CD14-positive monocyte (primary cell): ENCODE data around the gene FBXO5. TPM values are rescaled to one million over a fixed set of nuclear protein-coding genes. Genes with fewer than 3 reads are reported as not detected.

Source experiments
- DNase-seq, 3 donors: peaks; one replicate each; pipeline ENCODE4 v3.0.0-alpha.2; 2011 to 2022
- H2AFZ ChIP-seq: 2 replicates; pipeline ENCODE4 v1.6.0; 2012; ENCODE audit warnings: mild to moderate bottlenecking, low read depth, low read length, inconsistent platforms; ENCODE audit not compliant: insufficient read depth, poor library complexity, severe bottlenecking
- H3K27ac ChIP-seq, 2 donors: 1 replicate in 1 of 2; 2 replicates in 1 of 2; pipeline ENCODE4 v1.5.1; 2012 to 2013; ENCODE audit warnings: low read length in 2 of 2, control low read depth in 1 of 2, inconsistent platforms in 1 of 2, low read depth in 1 of 2, mild to moderate bottlenecking in 1 of 2
- H3K27me3 ChIP-seq, 2 donors: one replicate each; pipeline versions ENCODE4 v1.6.0 to v1.6.1; 2011 to 2013; ENCODE audit warnings: low read length in 2 of 2; ENCODE audit not compliant: control insufficient read depth in 2 of 2, insufficient read depth in 2 of 2
- H3K36me3 ChIP-seq, 2 donors: replicated peaks in 1 of 2; 1 replicate in 1 of 2; 2 replicates in 1 of 2; pipeline versions ENCODE4 v1.5.1 to v1.6.1; 2012 to 2013; ENCODE audit warnings: low read length in 2 of 2, control low read depth in 1 of 2, inconsistent platforms in 1 of 2, mild to moderate bottlenecking in 1 of 2; ENCODE audit not compliant: insufficient read depth in 2 of 2, control insufficient read depth in 1 of 2
- H3K4me1 ChIP-seq, 2 donors: 1 replicate in 1 of 2; 2 replicates in 1 of 2; pipeline versions ENCODE4 v1.5.1 to v1.6.1; 2012 to 2013; ENCODE audit warnings: low read length in 2 of 2, control low read depth in 1 of 2, inconsistent platforms in 1 of 2, mild to moderate bottlenecking in 1 of 2, moderate library complexity in 1 of 2; ENCODE audit not compliant: insufficient read depth in 2 of 2, control insufficient read depth in 1 of 2
- H3K4me2 ChIP-seq: replicated peaks from 2 replicates; pipeline ENCODE3; 2012; ENCODE audit warnings: low read length, moderate library complexity, mild to moderate bottlenecking; ENCODE audit not compliant: poor library complexity, severe bottlenecking; ENCODE audit errors: extremely low read depth
- H3K4me3 ChIP-seq, 3 experiments: fragments of 200-600 bp in 1 of 3; sonication (generic) in 1 of 3; replicated peaks in 1 of 3; 1 replicate in 2 of 3; 2 replicates in 1 of 3; pipeline ENCODE4 v1.5.1; 2011 to 2013; ENCODE audit warnings: low read length in 3 of 3, mild to moderate bottlenecking in 3 of 3, control low read depth in 2 of 3, low read depth in 2 of 3, inconsistent platforms in 1 of 3, moderate library complexity in 1 of 3
- H3K79me2 ChIP-seq: 2 replicates; pipeline ENCODE4 v1.6.0; 2012; ENCODE audit warnings: mild to moderate bottlenecking, control low read depth, inconsistent platforms, low read length, moderate library complexity; ENCODE audit not compliant: insufficient read depth
- H3K9ac ChIP-seq: 2 replicates; pipeline ENCODE4 v1.6.0; 2017; ENCODE audit warnings: low read length, mild to moderate bottlenecking; ENCODE audit not compliant: insufficient read depth, poor library complexity, severe bottlenecking
- H3K9me3 ChIP-seq, 2 donors: replicated peaks in 1 of 2; 1 replicate in 1 of 2; 2 replicates in 1 of 2; pipeline versions ENCODE4 v1.5.1 to v1.6.1; 2012 to 2013; ENCODE audit warnings: low read length in 2 of 2, control low read depth in 1 of 2; ENCODE audit not compliant: control insufficient read depth in 1 of 2, insufficient read depth in 1 of 2
- H4K20me1 ChIP-seq: 2 replicates; pipeline ENCODE4 v1.6.0; 2012; ENCODE audit warnings: mild to moderate bottlenecking, low read length, control low read depth, moderate library complexity; ENCODE audit not compliant: insufficient read depth
- H3K27ac Mint-ChIP-seq, 7 donors: one replicate each; pipeline ENCODE4 v1.8.0; 2020; ENCODE audit warnings: mild to moderate bottlenecking in 7 of 7, mixed read lengths in 7 of 7, moderate library complexity in 6 of 7, inconsistent platforms in 2 of 7
- H3K27me3 Mint-ChIP-seq, 3 donors: one replicate each; pipeline ENCODE4 v1.8.0; 2021 to 2022; ENCODE audit warnings: low read depth in 3 of 3, mild to moderate bottlenecking in 3 of 3, mixed read lengths in 3 of 3, moderate library complexity in 3 of 3, inconsistent platforms in 1 of 3
- H3K36me3 Mint-ChIP-seq, 2 donors: one replicate each; pipeline ENCODE4 v1.8.0; 2020; ENCODE audit warnings: mixed read lengths in 2 of 2, inconsistent platforms in 1 of 2, mild to moderate bottlenecking in 1 of 2
- H3K4me1 Mint-ChIP-seq: one replicate; pipeline ENCODE4 v1.8.0; 2020; ENCODE audit warnings: mild to moderate bottlenecking, mixed read lengths
- H3K4me3 Mint-ChIP-seq, 2 donors: one replicate each; pipeline ENCODE4 v1.8.0; 2020; ENCODE audit warnings: mild to moderate bottlenecking in 2 of 2, mixed read lengths in 2 of 2, moderate library complexity in 1 of 2
- H3K9me3 Mint-ChIP-seq, 7 donors: one replicate each; pipeline ENCODE4 v1.8.0; 2020 to 2022; ENCODE audit warnings: mixed read lengths in 7 of 7, mild to moderate bottlenecking in 6 of 7, moderate library complexity in 6 of 7, inconsistent platforms in 2 of 7
- WGBS: methylation state at CpG from one replicate; pipeline ENCODE4 v1.1.5; 2013; ENCODE audit warnings: missing lambda C conversion rate; ENCODE audit not compliant: insufficient coverage; 5-methylcytosine and 5-hydroxymethylcytosine counted together
- intact Hi-C, 2 donors: fragments of 100-400 bp; cut with micrococcal nuclease; formaldehyde crosslinking; loops; one replicate each; pipeline versions ENCODE4 v1.15.0 to v1.15.1; 2023
- polyA plus RNA-seq, 3 donors: library from polyadenylated mRNA; depleted of rRNA in 1 of 3; unstranded in 2 of 3; stranded (reverse) in 1 of 3; fragments of 300-500 nt in 2 of 3; fragments of >200 nt in 1 of 3; fragmentation: Illumina TruSeq in 2 of 3; gene quantifications; 1 replicate in 2 of 3; 2 replicates in 1 of 3; pipeline ENCODE4 v1.2.3, GENCODE V29; 2012 to 2021
- TF ChIP-seq, protein P1 (sequence below): fragments of 200-600 bp; IDR thresholded peaks from one replicate; pipeline ENCODE4 v1.8.0; 2022; ENCODE audit warnings: antibody characterized with exemption, mild to moderate bottlenecking

Gene FBXO5
- polyA plus RNA-seq, 3 donors: 1.0 to 1.9 (median 1.3) TPM

DNA sequence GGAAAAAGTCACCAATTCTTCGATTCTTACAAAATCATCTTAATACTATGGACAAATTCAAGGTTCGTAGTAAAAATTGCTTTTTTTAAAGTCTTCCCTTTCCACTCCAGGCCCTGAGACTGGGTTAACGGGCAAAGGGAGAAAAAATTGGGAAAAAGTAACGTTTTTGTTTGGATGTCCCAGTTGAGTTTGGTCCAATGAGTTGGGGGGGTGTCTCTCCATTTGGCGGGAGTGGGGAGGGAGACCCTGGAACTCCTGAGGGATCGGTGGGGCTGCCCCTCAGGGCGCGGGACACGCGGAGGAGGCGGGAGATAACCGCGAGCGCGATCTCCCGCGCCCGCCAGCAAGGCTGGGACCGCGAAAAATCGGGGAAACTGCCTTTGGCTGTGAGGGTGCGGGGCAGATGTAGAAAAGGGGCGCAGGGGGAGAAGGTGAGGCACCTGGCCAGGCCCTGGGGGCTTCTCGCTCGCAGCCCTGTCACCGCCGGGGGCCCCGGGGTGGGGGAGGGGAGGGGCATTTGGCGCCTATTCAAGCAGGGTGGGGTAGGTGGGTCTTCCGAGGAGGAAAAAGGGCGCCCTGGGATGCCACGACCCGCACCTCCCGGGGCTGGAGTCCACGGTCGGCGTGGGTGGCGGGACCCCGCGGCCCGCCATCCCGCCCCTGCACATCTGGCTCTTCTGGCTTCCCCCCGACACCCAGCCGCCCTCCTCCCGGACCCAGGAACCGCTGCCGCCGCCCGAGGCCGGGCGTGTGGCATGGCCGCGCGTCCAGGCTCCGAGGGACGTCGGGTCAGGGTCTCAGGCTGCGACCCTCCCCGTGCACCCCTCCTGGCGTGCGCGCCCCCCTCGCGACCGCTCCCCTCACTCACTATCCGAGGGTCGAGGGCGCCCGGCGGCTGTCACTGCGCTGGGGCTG is 595 bp downstream of the FBXO5 start:
- Histone ChIP-seq H3K36me3 (no peaks in the 10 kb centered on the region), H2AFZ (no peak overlapping the region), H3K9ac (peak overlapping the region; percentile 43), H3K9me3 (no peaks in the 10 kb centered on the region), H3K4me2 (peak overlapping the region; percentile 99), H3K27ac (no peak overlapping the region), H3K4me3 (peak overlapping the region; percentile 52 to 97 (median 96)), H3K27me3 (no peaks in the 10 kb centered on the region), H3K4me1 (peaks cover 33 to 66% of the 10 kb centered on the region in 2 donors), H4K20me1 (peaks cover 13% of the 10 kb centered on the region), H3K79me2 (peaks cover 92% of the 10 kb centered on the region)
- Mint-ChIP-seq H3K36me3 (peaks cover 2 to 3% of the 10 kb centered on the region in 2 donors), H3K4me1 (peaks cover 55% of the 10 kb centered on the region), H3K27ac (no peak overlapping the region), H3K4me3 (peak overlapping the region; percentile 63 to 92), H3K27me3 (peaks cover 0 to 2% (median 1%) of the 10 kb centered on the region in 3 donors), H3K9me3 (peaks cover 0 to 2% (median 0%) of the 10 kb centered on the region in 7 donors)
- TF ChIP-seq, protein P1, sequence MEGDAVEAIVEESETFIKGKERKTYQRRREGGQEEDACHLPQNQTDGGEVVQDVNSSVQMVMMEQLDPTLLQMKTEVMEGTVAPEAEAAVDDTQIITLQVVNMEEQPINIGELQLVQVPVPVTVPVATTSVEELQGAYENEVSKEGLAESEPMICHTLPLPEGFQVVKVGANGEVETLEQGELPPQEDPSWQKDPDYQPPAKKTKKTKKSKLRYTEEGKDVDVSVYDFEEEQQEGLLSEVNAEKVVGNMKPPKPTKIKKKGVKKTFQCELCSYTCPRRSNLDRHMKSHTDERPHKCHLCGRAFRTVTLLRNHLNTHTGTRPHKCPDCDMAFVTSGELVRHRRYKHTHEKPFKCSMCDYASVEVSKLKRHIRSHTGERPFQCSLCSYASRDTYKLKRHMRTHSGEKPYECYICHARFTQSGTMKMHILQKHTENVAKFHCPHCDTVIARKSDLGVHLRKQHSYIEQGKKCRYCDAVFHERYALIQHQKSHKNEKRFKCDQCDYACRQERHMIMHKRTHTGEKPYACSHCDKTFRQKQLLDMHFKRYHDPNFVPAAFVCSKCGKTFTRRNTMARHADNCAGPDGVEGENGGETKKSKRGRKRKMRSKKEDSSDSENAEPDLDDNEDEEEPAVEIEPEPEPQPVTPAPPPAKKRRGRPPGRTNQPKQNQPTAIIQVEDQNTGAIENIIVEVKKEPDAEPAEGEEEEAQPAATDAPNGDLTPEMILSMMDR: no peak
- 3% methylated on average over 67 of the region's 71 CpGs for WGBS
- peak in 1 of 3 donors; percentile 8 for DNase-seq
- intact Hi-C loops: no loop called here

DNA sequence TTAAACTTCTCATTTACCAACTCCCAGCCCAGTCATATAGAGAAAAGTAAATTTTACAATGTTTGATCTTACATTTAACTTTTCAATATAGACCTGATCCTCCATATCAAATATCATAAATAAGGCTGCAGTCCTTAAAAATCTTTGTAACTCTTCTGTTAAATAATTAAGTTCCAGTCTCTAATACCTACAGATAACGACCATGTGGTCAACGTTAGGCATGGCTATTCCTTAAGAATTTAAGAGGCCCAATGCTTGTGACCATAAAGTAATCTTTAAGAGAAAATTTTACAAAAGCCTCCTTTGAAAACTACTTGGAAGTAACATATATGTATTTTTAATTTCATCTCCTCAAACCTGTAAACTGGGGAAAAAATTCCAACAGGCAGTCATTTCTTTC is 1.6 kb downstream of the FBXO5 start:
- WGBS: no CpG with 5 or more reads among the region's 2 CpGs
- H3K4me3 ChIP-seq: no peak overlapping the region

More for the DNA sequence above, 1.6 kb downstream of the FBXO5 start:
- Histone ChIP-seq H3K4me2 (no peak overlapping the region), H3K27ac (no peak overlapping the region), H3K79me2 (peaks cover 92% of the 10 kb centered on the region), H3K9me3 (no peaks in the 10 kb centered on the region), H3K9ac (no peak overlapping the region), H3K36me3 (no peaks in the 10 kb centered on the region), H3K27me3 (no peaks in the 10 kb centered on the region), H4K20me1 (peaks cover 13% of the 10 kb centered on the region), H3K4me1 (peaks cover 43 to 76% of the 10 kb centered on the region in 2 donors), H2AFZ (no peak overlapping the region)
- Mint-ChIP-seq H3K4me1 (peaks cover 60% of the 10 kb centered on the region), H3K36me3 (no peaks in the 10 kb centered on the region), H3K4me3 (no peak overlapping the region), H3K9me3 (peaks cover 0 to 2% (median 0%) of the 10 kb centered on the region in 7 donors), H3K27me3 (peaks cover 0 to 2% (median 1%) of the 10 kb centered on the region in 3 donors), H3K27ac (no peak overlapping the region)
- no peak for DNase-seq
- TF ChIP-seq, protein P1: no peak
- intact Hi-C loops: no loop called here
